Lower leg skin (tissue), 4 donors: ENCODE results near the gene TTC21A. TPM values are rescaled to one million over a fixed set of nuclear protein-coding genes. Genes with fewer than 3 reads are reported as not detected.

ENCODE experiments used
- DNase-seq, 2 donors: peaks; one replicate each; pipeline ENCODE4 v3.0.0-alpha.2; 2019; ENCODE audit warnings: low spot score in 2 of 2
- H3K4me3 ChIP-seq: fragments of 200-600 bp; sonication (generic); 2 replicates; pipeline ENCODE4 v1.5.1; 2017; ENCODE audit warnings: mild to moderate bottlenecking, low read depth; ENCODE audit not compliant: poor library complexity, severe bottlenecking
- POLR2A ChIP-seq, 2 donors: fragments of 450-650 bp; IDR thresholded peaks; one replicate each; pipeline ENCODE4 v1.6.1; 2016 to 2017; ENCODE audit warnings: antibody characterized with exemption in 2 of 2, mild to moderate bottlenecking in 1 of 2, moderate library complexity in 1 of 2
- WGBS, 2 donors: methylation state at CpG; one replicate each; pipeline ENCODE4 v1.1.5; 2018; 5-methylcytosine and 5-hydroxymethylcytosine counted together
- intact Hi-C: fragments of 100-400 bp; cut with DNase I; formaldehyde crosslinking; loops from one replicate; pipeline ENCODE4 v1.15.0; 2023; ENCODE audit warnings: low total_unique reads
- total RNA-seq, 4 donors: library from RNA; depleted of rRNA; stranded (reverse); fragments of >200 nt; gene quantifications; one replicate each; pipeline ENCODE4 v1.1.0, GENCODE V29; 2016
- TF ChIP-seq, protein P1 (sequence below), 3 donors: fragments of 450-650 bp; IDR thresholded peaks; one replicate each; pipeline ENCODE4 v1.5.1; 2016; ENCODE audit warnings: antibody characterized with exemption in 3 of 3, mild to moderate bottlenecking in 3 of 3, moderate library complexity in 2 of 3

The TTC21A gene
- total RNA-seq, 4 donors from 2014 or later, result 2.7 to 5.6 (median 4.9) TPM

GRCh38 chr3:39135170-39135805 is 27.8 kb downstream of the TTC21A start:
- WGBS, 2 donors, result 83 to 88% methylated on average over 8 of the region's 8 CpGs
- intact Hi-C loops, result no loop called here
- TF ChIP-seq POLR2A (IDR thresholded peaks at IDR 0.05), result no peak
- TF ChIP-seq, protein P1, sequence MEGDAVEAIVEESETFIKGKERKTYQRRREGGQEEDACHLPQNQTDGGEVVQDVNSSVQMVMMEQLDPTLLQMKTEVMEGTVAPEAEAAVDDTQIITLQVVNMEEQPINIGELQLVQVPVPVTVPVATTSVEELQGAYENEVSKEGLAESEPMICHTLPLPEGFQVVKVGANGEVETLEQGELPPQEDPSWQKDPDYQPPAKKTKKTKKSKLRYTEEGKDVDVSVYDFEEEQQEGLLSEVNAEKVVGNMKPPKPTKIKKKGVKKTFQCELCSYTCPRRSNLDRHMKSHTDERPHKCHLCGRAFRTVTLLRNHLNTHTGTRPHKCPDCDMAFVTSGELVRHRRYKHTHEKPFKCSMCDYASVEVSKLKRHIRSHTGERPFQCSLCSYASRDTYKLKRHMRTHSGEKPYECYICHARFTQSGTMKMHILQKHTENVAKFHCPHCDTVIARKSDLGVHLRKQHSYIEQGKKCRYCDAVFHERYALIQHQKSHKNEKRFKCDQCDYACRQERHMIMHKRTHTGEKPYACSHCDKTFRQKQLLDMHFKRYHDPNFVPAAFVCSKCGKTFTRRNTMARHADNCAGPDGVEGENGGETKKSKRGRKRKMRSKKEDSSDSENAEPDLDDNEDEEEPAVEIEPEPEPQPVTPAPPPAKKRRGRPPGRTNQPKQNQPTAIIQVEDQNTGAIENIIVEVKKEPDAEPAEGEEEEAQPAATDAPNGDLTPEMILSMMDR (IDR thresholded peaks at IDR 0.05), result no peak
- DNase-seq, result no peak
- no peak overlapping the region for H3K4me3 ChIP-seq

DNA sequence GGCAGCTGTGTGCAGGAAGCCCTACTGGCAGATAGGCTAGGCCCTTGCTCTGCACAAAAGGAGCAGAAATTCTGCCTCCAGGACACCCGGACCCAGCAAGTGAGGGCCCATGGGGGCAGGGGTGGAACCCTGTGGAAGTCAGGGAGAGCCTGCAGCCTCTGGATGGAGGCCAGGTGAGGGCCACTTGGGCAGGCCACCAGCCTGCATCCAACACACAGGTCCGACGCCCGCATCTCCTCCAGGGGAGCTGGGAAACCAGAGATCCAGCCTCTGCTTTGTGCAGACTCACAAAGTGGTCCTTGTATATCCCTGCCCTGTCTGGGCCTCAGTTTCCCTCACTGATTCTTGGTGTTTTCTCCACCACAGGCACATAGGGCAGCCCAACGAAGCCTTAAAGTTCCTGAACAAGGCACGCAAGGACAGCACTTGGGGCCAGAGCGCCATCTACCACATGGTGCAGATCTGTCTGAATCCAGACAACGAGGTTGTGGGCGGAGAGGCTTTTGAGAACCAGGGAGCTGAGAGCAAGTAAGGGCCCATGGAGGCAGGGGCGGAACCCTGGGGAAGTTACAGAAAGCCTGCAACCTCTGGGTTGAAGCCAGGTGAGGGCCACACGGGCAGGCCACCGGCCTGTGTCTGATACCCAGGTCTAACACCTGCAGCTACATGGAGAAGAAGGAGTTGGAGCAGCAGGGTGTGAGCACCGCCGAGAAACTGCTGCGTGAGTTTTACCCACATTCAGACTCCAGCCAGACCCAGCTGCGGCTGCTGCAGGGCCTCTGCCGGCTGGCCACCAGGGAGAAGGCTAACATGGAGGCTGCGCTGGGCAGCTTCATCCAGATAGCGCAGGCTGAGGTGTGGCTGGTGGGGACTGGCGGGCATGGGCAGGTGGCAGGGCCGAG is 29.3 kb downstream of the TTC21A start:
- no peak for TF ChIP-seq POLR2A (IDR thresholded peaks at IDR 0.05)
- TF ChIP-seq, protein P1 (IDR thresholded peaks at IDR 0.05), result no peak
- intact Hi-C loops, result no loop called here
- H3K4me3 ChIP-seq, result no peak overlapping the region
- WGBS, 2 donors, result 89 to 96% methylated on average over 18 to 21 of the region's 21 CpGs
- DNase-seq, result peak in 1 of 2 donors; percentile 78

DNA sequence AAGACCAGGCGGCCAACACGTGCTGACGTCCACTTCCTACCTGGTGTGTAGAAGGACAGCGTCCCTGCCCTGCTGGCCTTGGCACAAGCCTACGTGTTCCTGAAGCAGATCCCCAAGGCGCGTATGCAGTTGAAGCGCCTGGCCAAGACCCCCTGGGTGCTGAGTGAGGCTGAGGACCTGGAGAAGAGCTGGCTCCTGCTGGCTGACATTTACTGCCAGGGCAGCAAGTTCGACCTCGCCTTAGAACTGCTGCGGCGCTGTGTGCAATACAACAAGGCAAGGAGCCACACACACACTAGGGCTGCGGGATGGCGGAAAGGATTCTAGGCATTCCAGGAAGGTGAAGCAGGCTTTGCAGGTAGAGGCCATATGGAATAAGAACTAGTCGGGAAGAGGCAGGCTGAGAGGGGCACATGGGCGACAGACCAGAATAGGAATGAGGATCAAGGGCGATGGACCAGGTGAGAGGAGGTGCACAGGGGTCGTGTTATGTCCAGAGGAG is 30.0 kb downstream of the TTC21A start:
- 90 to 95% methylated on average over 15 to 18 of the region's 18 CpGs for WGBS, 2 donors
- TF ChIP-seq, protein P1 (IDR thresholded peaks at IDR 0.05), result no peak
- no peak for TF ChIP-seq POLR2A (IDR thresholded peaks at IDR 0.05)
- H3K4me3 ChIP-seq, result no peak overlapping the region
- no peak for DNase-seq
- intact Hi-C loops, result no loop called here

GRCh38 chr3:39137991-39138803 is 30.7 kb downstream of the TTC21A start:
- no peak for DNase-seq
- TF ChIP-seq POLR2A (IDR thresholded peaks at IDR 0.05), result no peak
- TF ChIP-seq, protein P1 (IDR thresholded peaks at IDR 0.05), result no peak
- 87 to 95% methylated on average over 10 of the region's 10 CpGs for WGBS, 2 donors
- intact Hi-C loops, result no loop called here
- no peak overlapping the region for H3K4me3 ChIP-seq

GRCh38 chr3:39138804-39139415 is 31.4 kb downstream of the TTC21A start:
- TF ChIP-seq POLR2A (IDR thresholded peaks at IDR 0.05), result no peak
- TF ChIP-seq, protein P1 (IDR thresholded peaks at IDR 0.05), result no peak
- no peak overlapping the region for H3K4me3 ChIP-seq
- no peak for DNase-seq
- intact Hi-C loops, result no loop called here
- 71 to 74% methylated on average over 7 of the region's 7 CpGs for WGBS, 2 donors
